Stomach (tissue), 9 donors: ENCODE data around the gene PIM2. TPM values are rescaled to one million over a fixed set of nuclear protein-coding genes. Genes with fewer than 3 reads are reported as not detected.

ENCODE experiments used
- DNase-seq, 2 donors: peaks; one replicate each; pipeline versions ENCODE4 v3.0.0 to v3.0.0-alpha.2; 2013 to 2019
- H3K27ac ChIP-seq, 5 donors: fragments of 200-600 bp in 4 of 5; sonication (generic) in 4 of 5; one replicate each; pipeline ENCODE4 v1.5.1; 2013 to 2019; ENCODE audit warnings: mild to moderate bottlenecking in 1 of 5, moderate library complexity in 1 of 5
- H3K27me3 ChIP-seq, 3 donors: fragments of 200-600 bp; sonication (generic); one replicate each; pipeline ENCODE4 v1.5.1; 2017 to 2019; ENCODE audit warnings: mixed run types in 1 of 3
- H3K36me3 ChIP-seq, 4 donors: fragments of 200-600 bp; sonication (generic); 1 replicate in 3 of 4; 2 replicates in 1 of 4; pipeline ENCODE4 v1.5.1; 2016 to 2019
- H3K4me1 ChIP-seq, 4 donors: fragments of 200-600 bp; sonication (generic); one replicate each; pipeline ENCODE4 v1.5.1; 2016 to 2019
- H3K4me3 ChIP-seq, 4 donors: fragments of 200-600 bp; sonication (generic) in 3 of 4; one replicate each; pipeline ENCODE4 v1.5.1; 2016 to 2019; ENCODE audit warnings: mild to moderate bottlenecking in 1 of 4
- H3K9me3 ChIP-seq, 4 donors: fragments of 200-600 bp; sonication (generic); one replicate each; pipeline ENCODE4 v1.5.1; 2016 to 2019
- EP300 ChIP-seq: sonication (generic); formaldehyde crosslinking; IDR thresholded peaks from one replicate; pipeline ENCODE4 v1.6.1; 2017; ENCODE audit warnings: antibody characterized with exemption
- POLR2A ChIP-seq, 4 donors: fragments of 450-650 bp; IDR thresholded peaks; one replicate each; pipeline ENCODE4 v1.6.1; 2016; ENCODE audit warnings: antibody characterized with exemption in 4 of 4, control low read depth in 2 of 4, mild to moderate bottlenecking in 1 of 4, moderate library complexity in 1 of 4
- POLR2AphosphoS5 ChIP-seq, 3 donors: sonication (generic); formaldehyde crosslinking; IDR thresholded peaks; one replicate each; pipeline ENCODE4 v1.6.1; 2016; ENCODE audit warnings: antibody characterized with exemption in 3 of 3
- WGBS, 5 donors: extraction: QIAGEN DNeasy Blood & Tissue Kit in 3 of 5; methylation state at CpG; one replicate each; pipeline versions ENCODE4 v1.1.5 to v1.1.7; 2013 to 2018; 5-methylcytosine and 5-hydroxymethylcytosine counted together
- intact Hi-C: fragments of 100-400 bp; cut with DNase I; formaldehyde crosslinking; loops from one replicate; pipeline ENCODE4 v1.15.1; 2023; ENCODE audit warnings: low total_unique reads
- polyA plus RNA-seq, 3 donors: library from polyadenylated mRNA; stranded (reverse); fragments of 200-250 nt; gene quantifications; one replicate each; pipeline ENCODE4 v1.2.3, GENCODE V29; 2013
- total RNA-seq, 5 donors: library from RNA; depleted of rRNA; stranded (reverse); fragments of >200 nt; gene quantifications; one replicate each; pipeline versions ENCODE4 v1.1.0 to v1.2.3, GENCODE V29; 2014 to 2016
- TF ChIP-seq, protein P1 (sequence below), 7 experiments: fragments of 450-650 bp in 4 of 7; fragments of 200-600 bp in 3 of 7; sonication (generic) in 3 of 7; IDR thresholded peaks; one replicate each; pipeline ENCODE4 v1.5.1; 2016 to 2019; ENCODE audit warnings: antibody characterized with exemption in 7 of 7, control low read depth in 2 of 7, mild to moderate bottlenecking in 1 of 7
- donor health status: healthy with polysubstance abuse.
- donor health status: Bipolar disorder and iron deficiency.
- donor health status: healthy.

Gene PIM2
- total and polyA plus RNA-seq, 8 donors = 1.2 to 33.2 (median 9.9) TPM

DNA sequence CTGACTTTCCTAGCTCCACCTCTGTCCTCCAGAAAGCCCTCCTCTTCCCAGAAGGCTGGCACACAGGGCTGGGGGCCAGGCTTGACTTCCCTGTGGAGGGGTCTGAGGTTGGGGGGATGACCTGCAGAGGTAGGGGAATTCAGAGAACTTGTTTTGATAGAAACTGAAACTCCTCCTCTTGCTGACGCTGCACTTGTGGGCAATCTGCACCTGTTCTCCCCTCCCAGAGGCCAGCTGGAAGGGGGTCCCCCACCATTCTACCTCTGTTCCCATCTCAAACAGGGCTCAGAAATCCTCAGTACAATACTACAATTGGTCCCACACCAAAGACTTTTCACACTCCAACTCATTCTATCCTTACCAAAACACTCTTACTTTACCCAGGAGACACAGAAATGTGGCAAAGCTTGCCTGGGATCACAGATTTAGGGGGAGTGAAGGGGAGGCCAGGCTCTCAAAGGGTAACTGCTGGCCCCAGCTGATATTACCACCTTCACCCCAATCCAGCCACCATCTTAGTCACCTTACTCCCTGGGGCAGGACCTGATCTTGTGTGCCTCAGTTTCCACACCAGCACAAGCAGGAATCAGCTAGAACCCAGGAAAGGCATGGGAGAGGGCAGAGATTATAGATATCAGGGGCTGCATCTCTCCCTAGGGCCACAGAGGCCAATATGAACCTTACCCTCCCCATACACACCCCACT is 20.0 kb upstream of the PIM2 start:
- peak in 1 of 2 donors; percentile 49 for DNase-seq
- Histone ChIP-seq H3K27ac (peak overlapping the region in 4 of 5 donors; percentile 3 to 65 (median 50)), H3K4me3 (no peak overlapping the region), H3K36me3 (peaks cover 5 to 37% (median 28%) of the 10 kb centered on the region in 4 donors), H3K4me1 (peaks cover 0 to 61% (median 42%) of the 10 kb centered on the region in 4 donors), H3K9me3 (no peaks in the 10 kb centered on the region), H3K27me3 (no peaks in the 10 kb centered on the region)
- WGBS, 5 donors = 40 to 90% (median 71%) methylated on average over 1 of the region's 1 CpG
- TF ChIP-seq, protein P1, sequence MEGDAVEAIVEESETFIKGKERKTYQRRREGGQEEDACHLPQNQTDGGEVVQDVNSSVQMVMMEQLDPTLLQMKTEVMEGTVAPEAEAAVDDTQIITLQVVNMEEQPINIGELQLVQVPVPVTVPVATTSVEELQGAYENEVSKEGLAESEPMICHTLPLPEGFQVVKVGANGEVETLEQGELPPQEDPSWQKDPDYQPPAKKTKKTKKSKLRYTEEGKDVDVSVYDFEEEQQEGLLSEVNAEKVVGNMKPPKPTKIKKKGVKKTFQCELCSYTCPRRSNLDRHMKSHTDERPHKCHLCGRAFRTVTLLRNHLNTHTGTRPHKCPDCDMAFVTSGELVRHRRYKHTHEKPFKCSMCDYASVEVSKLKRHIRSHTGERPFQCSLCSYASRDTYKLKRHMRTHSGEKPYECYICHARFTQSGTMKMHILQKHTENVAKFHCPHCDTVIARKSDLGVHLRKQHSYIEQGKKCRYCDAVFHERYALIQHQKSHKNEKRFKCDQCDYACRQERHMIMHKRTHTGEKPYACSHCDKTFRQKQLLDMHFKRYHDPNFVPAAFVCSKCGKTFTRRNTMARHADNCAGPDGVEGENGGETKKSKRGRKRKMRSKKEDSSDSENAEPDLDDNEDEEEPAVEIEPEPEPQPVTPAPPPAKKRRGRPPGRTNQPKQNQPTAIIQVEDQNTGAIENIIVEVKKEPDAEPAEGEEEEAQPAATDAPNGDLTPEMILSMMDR (IDR thresholded peaks at IDR 0.05) = no peak
- TF ChIP-seq POLR2A (IDR thresholded peaks at IDR 0.05) (no peak), EP300 (no peak), POLR2AphosphoS5 (IDR thresholded peaks at IDR 0.05) (no peak)
- intact Hi-C loops = no loop called here

DNA sequence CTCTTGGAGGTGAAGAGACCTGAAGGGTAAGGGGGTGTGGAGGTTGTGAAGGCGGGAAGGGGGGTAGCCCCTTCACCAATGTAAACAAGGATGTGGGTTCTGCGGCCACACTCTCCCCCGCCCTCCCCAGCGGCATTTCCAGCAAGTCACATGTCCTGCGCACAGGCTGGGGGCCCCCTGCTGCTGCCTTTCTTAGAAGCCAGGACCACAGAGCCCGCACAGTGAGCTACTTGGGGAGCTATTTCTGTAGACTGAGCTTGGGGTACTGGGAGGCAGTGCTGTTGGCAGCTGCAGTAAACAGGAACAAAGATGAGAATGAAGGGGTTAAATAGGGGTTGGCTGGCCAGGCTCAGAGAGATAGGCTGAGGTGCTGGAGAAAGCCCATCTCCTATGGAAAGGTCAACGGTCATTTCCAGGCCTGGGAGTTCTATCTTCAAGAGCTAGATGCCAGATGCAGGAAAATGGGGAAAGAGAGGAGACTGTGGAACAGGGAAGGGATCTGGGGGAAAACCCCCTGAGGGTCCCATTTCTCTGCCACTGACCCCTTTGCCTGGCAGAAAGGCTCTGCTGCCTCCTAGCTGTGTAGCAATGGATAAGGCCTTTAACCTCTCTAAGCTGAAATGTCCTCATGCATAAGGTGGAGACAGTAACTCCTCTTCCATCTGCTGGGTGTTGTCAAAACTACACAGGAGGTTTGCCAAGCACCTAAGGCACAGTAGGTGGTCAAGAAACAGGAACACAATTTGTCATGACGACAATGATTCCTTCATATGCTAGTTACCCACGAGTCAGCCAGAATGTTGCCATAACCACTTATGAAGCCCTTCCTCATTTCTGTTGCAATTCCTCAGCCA is 18.5 kb upstream of the PIM2 start:
- TF ChIP-seq, protein P1 (IDR thresholded peaks at IDR 0.05) = no peak
- TF ChIP-seq POLR2AphosphoS5 (IDR thresholded peaks at IDR 0.05) = peak in 1 of 3 donors; percentile 31
- H3K4me1 ChIP-seq = peaks cover 0 to 53% (median 37%) of the 10 kb centered on the region in 4 donors
- no peak overlapping the region for H3K4me3 ChIP-seq
- DNase-seq = peak; percentile 72 to 79
- H3K27me3 ChIP-seq = no peaks in the 10 kb centered on the region
- 13 to 32% (median 29%) methylated on average over 6 to 9 of the region's 9 CpGs for WGBS, 5 donors
- H3K27ac ChIP-seq = peak overlapping the region; percentile 34 to 72 (median 65)
- H3K9me3 ChIP-seq = no peaks in the 10 kb centered on the region
- intact Hi-C loops = no loop called here
- peaks cover 9 to 53% (median 37%) of the 10 kb centered on the region in 4 donors for H3K36me3 ChIP-seq

DNA sequence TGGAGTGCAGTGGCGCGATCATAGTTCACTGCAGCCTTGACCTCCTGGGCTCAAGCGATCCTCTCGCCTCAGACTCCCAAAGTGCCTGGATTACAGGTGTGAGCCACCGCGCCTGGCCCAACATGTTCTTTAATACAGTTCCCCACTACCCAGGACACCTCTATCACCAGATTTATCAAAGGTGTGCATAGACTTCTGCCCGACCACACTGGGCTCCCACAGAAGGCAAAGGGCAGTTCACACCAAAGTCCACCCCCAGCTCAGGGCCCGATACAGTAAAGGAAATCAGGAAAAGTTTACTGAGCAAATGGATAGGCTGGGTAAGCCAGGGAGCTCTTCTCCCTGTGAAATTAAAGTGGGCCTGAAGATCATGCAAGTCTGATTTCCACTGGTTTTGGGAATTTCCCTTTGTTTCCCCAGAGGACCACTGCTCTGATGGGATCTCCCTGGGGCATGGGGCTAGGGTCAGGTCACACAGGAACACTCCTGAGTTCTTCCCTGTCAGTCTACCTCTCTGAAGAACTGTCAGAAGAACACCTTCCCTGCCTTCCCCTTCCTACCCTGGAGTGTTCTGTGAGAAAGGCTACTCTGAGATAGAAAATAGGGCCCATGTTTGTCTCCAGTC is 17.7 kb upstream of the PIM2 start:
- intact Hi-C loops = no loop called here
- TF ChIP-seq POLR2A (IDR thresholded peaks at IDR 0.05) (no peak), EP300 (no peak), POLR2AphosphoS5 (IDR thresholded peaks at IDR 0.05) (no peak)
- TF ChIP-seq, protein P1 (IDR thresholded peaks at IDR 0.05) = no peak
- Histone ChIP-seq H3K36me3 (peaks cover 9 to 58% (median 42%) of the 10 kb centered on the region in 4 donors), H3K4me3 (no peak overlapping the region), H3K9me3 (no peaks in the 10 kb centered on the region), H3K4me1 (peaks cover 0 to 50% (median 32%) of the 10 kb centered on the region in 4 donors), H3K27ac (peak overlapping the region; percentile 34 to 72 (median 60)), H3K27me3 (no peaks in the 10 kb centered on the region)
- WGBS, 5 donors = 80 to 88% (median 84%) methylated on average over 4 to 8 of the region's 8 CpGs
- no peak for DNase-seq

DNA sequence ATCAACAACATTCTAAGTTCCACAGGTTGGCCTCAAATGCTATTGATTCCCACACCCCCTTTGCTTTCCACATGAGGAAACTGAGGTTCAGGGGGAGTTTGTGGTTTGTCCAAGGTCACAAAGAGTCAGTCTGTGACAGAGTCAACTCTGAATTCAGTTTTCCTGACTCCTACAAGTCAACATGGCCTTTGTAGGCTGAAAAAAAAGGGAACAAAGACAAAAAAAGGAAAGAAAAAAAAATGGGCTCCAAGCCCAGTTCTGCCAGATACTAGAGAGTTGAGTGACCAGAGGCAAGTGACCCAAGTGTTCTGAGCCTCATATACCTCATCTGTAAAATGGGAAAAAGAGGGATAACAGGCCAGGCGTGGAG is 16.5 kb upstream of the PIM2 start:
- no peak for DNase-seq
- 75 to 100% (median 93%) methylated on average over 1 of the region's 1 CpG for WGBS, 5 donors
- Histone ChIP-seq H3K9me3 (no peaks in the 10 kb centered on the region), H3K4me3 (no peak overlapping the region), H3K27me3 (no peaks in the 10 kb centered on the region), H3K36me3 (peaks cover 9 to 70% (median 53%) of the 10 kb centered on the region in 4 donors), H3K4me1 (peaks cover 0 to 38% (median 23%) of the 10 kb centered on the region in 4 donors), H3K27ac (peak overlapping the region in 1 of 5 donors; percentile 32)
- TF ChIP-seq EP300 (no peak), POLR2AphosphoS5 (IDR thresholded peaks at IDR 0.05) (no peak), POLR2A (IDR thresholded peaks at IDR 0.05) (no peak)
- TF ChIP-seq, protein P1 (IDR thresholded peaks at IDR 0.05) = no peak
- intact Hi-C loops = no loop called here
